ENCODE measurements around the gene ITIH1.

- TF ChIP-seq CTCF (conservative IDR thresholded peaks at IDR 0.05), result no peak
- no peak for TF ChIP-seq EZH2 (IDR thresholded peaks at IDR 0.05; ENCODE audit: low read depth)
Observed at GRCh38 chr3:52834871-52835501, 57.6 kb downstream of the ITIH1 start, which contains the start of gene MUSTN1.
